Right atrium auricular region (tissue), 2 donors: Measurements from ENCODE around the gene R3HDM2. TPM values are rescaled to one million over a fixed set of nuclear protein-coding genes. Genes with fewer than 3 reads are reported as not detected.

Source experiments
- DNase-seq: peaks from one replicate; pipeline ENCODE4 v3.0.0-alpha.2; 2019; ENCODE audit warnings: low spot score
- H3K27ac ChIP-seq, 2 donors: fragments of 200-600 bp; sonication (generic); 1 replicate in 1 of 2; 2 replicates in 1 of 2; pipeline ENCODE4 v1.5.1; 2016 to 2019
- H3K27me3 ChIP-seq, 2 donors: fragments of 200-600 bp; sonication (generic); one replicate each; pipeline versions ENCODE4 v1.5.1 to v1.6.0; 2017 to 2019
- H3K36me3 ChIP-seq: fragments of 200-600 bp; sonication (generic); one replicate; pipeline ENCODE4 v1.5.1; 2016
- H3K4me1 ChIP-seq, 2 donors: fragments of 200-600 bp; sonication (generic); one replicate each; pipeline versions ENCODE4 v1.5.1 to v1.6.0; 2017 to 2019
- H3K4me3 ChIP-seq, 2 donors: fragments of 200-600 bp; sonication (generic); 1 replicate in 1 of 2; 2 replicates in 1 of 2; pipeline ENCODE4 v1.5.1; 2017 to 2019; ENCODE audit warnings: mild to moderate bottlenecking in 1 of 2, moderate library complexity in 1 of 2
- H3K9me3 ChIP-seq, 2 donors: fragments of 200-600 bp; sonication (generic); one replicate each; pipeline ENCODE4 v1.5.1; 2019
- total RNA-seq, 2 donors: library from RNA; depleted of rRNA; stranded (reverse); fragments of >200 nt; gene quantifications; one replicate each; pipeline ENCODE4 v1.1.0, GENCODE V29; 2016
- TF ChIP-seq, protein P1 (sequence below), 2 donors: fragments of 200-600 bp; sonication (generic); IDR thresholded peaks; one replicate each; pipeline ENCODE4 v1.5.1; 2019; ENCODE audit warnings: antibody characterized with exemption in 2 of 2

The R3HDM2 gene
- total RNA-seq, 2 donors from 2014 or later, result 31.7 to 47.8 TPM

GRCh38 chr12:57221169-57221917 is 209.5 kb downstream of the R3HDM2 start:
- H3K4me1 ChIP-seq, result peaks cover 0 to 24% of the 10 kb centered on the region in 2 donors
- no peak overlapping the region for H3K27ac ChIP-seq
- DNase-seq, result no peak
- TF ChIP-seq, protein P1, sequence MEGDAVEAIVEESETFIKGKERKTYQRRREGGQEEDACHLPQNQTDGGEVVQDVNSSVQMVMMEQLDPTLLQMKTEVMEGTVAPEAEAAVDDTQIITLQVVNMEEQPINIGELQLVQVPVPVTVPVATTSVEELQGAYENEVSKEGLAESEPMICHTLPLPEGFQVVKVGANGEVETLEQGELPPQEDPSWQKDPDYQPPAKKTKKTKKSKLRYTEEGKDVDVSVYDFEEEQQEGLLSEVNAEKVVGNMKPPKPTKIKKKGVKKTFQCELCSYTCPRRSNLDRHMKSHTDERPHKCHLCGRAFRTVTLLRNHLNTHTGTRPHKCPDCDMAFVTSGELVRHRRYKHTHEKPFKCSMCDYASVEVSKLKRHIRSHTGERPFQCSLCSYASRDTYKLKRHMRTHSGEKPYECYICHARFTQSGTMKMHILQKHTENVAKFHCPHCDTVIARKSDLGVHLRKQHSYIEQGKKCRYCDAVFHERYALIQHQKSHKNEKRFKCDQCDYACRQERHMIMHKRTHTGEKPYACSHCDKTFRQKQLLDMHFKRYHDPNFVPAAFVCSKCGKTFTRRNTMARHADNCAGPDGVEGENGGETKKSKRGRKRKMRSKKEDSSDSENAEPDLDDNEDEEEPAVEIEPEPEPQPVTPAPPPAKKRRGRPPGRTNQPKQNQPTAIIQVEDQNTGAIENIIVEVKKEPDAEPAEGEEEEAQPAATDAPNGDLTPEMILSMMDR (IDR thresholded peaks at IDR 0.05), result no peak
- no peaks in the 10 kb centered on the region for H3K9me3 ChIP-seq
- H3K27me3 ChIP-seq, result peaks cover 31 to 37% of the 10 kb centered on the region in 2 donors
- H3K36me3 ChIP-seq, result no peaks in the 10 kb centered on the region
- no peak overlapping the region for H3K4me3 ChIP-seq

DNA sequence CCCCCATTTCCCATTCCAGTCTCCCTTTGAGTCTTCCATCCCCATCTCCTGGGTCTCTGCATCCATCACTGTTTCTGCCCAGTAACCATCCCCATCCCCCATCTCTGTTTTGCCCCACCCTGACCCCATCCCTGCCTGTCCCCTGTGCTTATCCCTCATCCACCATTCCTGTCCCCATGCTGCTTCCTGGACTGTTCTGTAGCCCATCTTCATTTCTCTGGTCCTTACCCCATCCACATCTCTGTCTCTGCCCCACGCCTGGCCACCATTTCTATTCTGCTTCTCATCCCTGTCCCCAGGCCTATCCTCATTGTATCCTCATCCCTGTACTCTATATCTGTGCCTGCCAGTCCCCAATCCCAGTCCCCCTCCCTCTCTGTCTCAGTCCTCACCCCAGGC is 210.1 kb downstream of the R3HDM2 start:
- Histone ChIP-seq H3K27ac (no peak overlapping the region), H3K9me3 (no peaks in the 10 kb centered on the region), H3K36me3 (no peaks in the 10 kb centered on the region), H3K4me3 (no peak overlapping the region), H3K4me1 (peaks cover 0 to 30% of the 10 kb centered on the region in 2 donors), H3K27me3 (peaks cover 36% of the 10 kb centered on the region in 2 donors)
- no peak for DNase-seq
- TF ChIP-seq, protein P1 (IDR thresholded peaks at IDR 0.05), result no peak

DNA sequence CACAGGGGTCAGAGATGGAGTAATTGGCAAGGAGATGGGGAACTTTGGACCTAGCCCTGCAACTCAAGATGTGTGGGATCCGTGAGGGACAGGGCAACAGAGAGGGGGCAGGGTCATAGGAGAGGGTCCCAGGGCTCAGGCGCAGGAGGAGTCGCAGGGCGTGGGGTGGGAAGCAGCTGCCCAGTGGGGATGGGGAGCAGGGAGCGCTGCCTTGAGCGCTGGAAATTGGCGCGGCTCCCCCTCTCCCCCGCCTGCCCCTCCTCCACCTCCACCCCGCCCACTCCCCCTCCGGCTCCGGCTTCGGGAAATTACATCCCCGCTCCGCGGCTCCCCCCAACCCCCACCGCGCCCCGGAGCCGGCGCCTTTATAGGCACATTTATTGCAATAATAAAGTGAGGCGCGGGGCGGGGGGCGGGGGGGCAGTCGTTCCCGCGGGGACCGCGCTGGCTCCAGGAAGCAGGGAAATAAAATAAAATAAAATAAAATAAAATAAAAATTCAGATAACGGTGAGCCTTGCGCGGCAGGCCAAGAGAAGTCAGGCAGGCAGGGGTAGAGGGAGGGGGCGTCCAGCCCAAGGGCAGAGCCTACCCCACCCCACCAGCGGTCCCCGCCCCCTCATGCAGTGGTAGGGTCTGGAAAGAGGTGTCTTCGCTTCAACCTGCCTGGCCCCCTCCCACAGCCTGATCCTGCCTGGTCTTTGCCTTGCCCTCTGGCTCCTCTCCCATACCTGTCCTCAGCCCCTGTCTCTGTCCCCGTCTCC is 210.7 kb downstream of the R3HDM2 start:
- Histone ChIP-seq H3K4me1 (peaks cover 0 to 30% of the 10 kb centered on the region in 2 donors), H3K27ac (no peak overlapping the region), H3K27me3 (peaks cover 31 to 33% of the 10 kb centered on the region in 2 donors), H3K36me3 (no peaks in the 10 kb centered on the region), H3K9me3 (no peaks in the 10 kb centered on the region), H3K4me3 (no peak overlapping the region)
- TF ChIP-seq, protein P1 (IDR thresholded peaks at IDR 0.05), result no peak
- no peak for DNase-seq

GRCh38 chr12:57219205-57219992 is 211.4 kb downstream of the R3HDM2 start:
- H3K27ac ChIP-seq, result no peak overlapping the region
- H3K4me3 ChIP-seq, result no peak overlapping the region
- H3K36me3 ChIP-seq, result no peaks in the 10 kb centered on the region
- H3K27me3 ChIP-seq, result peaks cover 26 to 28% of the 10 kb centered on the region in 2 donors
- H3K9me3 ChIP-seq, result no peaks in the 10 kb centered on the region
- peaks cover 0 to 28% of the 10 kb centered on the region in 2 donors for H3K4me1 ChIP-seq
- TF ChIP-seq, protein P1 (IDR thresholded peaks at IDR 0.05), result no peak
- no peak for DNase-seq

DNA sequence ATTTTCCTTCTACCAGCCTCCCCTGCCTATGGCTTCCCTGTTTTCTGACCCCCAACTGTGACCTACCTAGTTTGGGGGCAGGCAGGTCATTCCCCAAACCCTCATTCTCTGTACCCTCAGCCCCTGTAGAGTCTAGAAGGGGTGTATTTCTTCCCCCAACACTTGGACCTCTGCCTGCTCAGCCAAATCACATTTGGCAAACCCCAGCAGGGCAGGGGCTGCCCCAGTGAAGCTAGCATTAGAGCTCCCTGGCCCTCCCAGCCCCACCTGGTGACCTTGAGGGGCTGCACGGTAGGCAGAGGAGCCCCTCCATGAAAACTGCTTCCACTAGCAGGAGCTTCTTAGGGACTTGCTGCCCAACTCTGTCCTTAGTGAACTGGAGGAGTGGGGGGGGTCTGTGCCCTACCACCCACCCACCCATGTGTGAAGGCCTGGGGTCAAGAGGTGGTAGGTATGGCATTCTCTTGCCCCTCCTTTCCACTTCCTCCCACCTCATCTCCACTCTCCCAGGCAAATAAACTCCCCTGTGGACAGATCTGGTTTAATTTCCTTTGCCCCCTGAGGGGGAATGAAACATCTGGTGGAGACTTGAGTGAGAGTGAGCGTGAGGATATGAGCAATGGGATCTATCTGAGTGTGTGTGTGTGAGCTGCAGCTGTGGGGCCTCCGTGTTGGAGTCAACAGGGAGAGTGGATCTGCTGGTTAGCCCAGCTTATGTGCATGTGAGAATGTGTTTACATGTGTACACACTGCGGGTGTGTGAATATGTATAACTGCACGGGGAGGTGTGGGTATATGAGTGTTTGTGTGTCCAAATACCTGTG is 212.6 kb downstream of the R3HDM2 start:
- Histone ChIP-seq H3K36me3 (no peaks in the 10 kb centered on the region), H3K27ac (no peak overlapping the region), H3K9me3 (no peaks in the 10 kb centered on the region), H3K27me3 (peaks cover 17 to 26% of the 10 kb centered on the region in 2 donors), H3K4me1 (peaks cover 0 to 39% of the 10 kb centered on the region in 2 donors), H3K4me3 (no peak overlapping the region)
- DNase-seq, result no peak
- TF ChIP-seq, protein P1 (IDR thresholded peaks at IDR 0.05), result no peak
